ENCODE data around the gene SERPINA7. TPM values are rescaled to one million over a fixed set of nuclear protein-coding genes. Genes with fewer than 3 reads are reported as not detected.

Gene SERPINA7, protein sequence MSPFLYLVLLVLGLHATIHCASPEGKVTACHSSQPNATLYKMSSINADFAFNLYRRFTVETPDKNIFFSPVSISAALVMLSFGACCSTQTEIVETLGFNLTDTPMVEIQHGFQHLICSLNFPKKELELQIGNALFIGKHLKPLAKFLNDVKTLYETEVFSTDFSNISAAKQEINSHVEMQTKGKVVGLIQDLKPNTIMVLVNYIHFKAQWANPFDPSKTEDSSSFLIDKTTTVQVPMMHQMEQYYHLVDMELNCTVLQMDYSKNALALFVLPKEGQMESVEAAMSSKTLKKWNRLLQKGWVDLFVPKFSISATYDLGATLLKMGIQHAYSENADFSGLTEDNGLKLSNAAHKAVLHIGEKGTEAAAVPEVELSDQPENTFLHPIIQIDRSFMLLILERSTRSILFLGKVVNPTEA
- total RNA-seq (2013; cell fraction: nucleolus; rRNA removed): not detected in 2 replicates
- total RNA-seq (2014; rRNA removed) (not detected in 2 replicates), total RNA-seq (2014; rRNA removed; fragmentation: Illumina TruSeq; extraction: Trizol) (not detected in 2 replicates), total RNA-seq (2021) (not detected in 2 replicates), polyA plus RNA-seq (2011; rRNA removed) (not detected in 2 replicates), polyA plus RNA-seq (2014; fragmentation: Illumina TruSeq; extraction: Trizol) (not detected in 2 replicates), polyA plus RNA-seq (2014; fragmentation: Nextera tagmentation; extraction: Ambion mirVana) (not detected), polyA plus RNA-seq (2014; rRNA removed) (not detected in 2 replicates), polyA plus RNA-seq (2016; fragmentation: Nextera tagmentation; extraction: Ambion mirVana) (not detected), polyA minus RNA-seq (2011; rRNA and poly(A)+ RNA removed) (not detected in 2 replicates), Bru-seq, nascent RNA (percentile 15 among the genes with signal in this experiment), BruChase-seq, experiment 1, labeled RNA remaining after a 6-hour chase (percentile 19 among the genes with signal in this experiment), BruChase-seq, experiment 2, labeled RNA remaining after a 2-hour chase (percentile 11 among the genes with signal in this experiment)
- polyA plus RNA-seq (2011; ENCODE audit: low read depth): not detected
- not detected in 2 replicates for polyA plus RNA-seq (2011; cell fraction: cytosol; rRNA removed)
- not detected in 2 replicates for polyA plus RNA-seq (2011; cell fraction: nucleus; rRNA removed)
- not detected in 2 replicates for polyA plus RNA-seq (2012)
- polyA minus RNA-seq (2011; cell fraction: cytosol; rRNA and poly(A)+ RNA removed): not detected in 2 replicates
- polyA minus RNA-seq (2011; cell fraction: nucleus; rRNA and poly(A)+ RNA removed): not detected in 2 replicates
- long read RNA-seq, experiment 1: 0 reads
- long read RNA-seq, experiment 2: 0 reads

DNA sequence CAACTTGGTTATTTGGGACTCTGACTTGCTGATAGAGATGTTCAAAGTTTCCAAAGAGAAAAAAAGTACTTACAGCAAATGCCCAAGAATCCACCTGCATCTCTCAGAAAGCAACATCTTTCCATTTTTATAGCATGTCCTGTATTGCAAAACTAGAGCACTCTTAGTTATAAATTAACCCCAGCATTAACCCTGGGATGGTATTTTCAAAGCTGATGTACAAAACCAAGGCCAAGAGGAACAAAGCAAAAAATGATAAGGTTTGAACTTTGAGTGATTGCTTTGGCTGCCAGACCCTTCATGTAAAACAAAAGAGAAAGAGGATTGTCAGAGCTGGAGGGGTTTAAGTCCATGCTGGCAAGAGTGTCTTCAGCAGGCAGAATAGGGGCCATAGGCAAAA lies at the start of gene SERPINA7:
TSS of gene SERPINA7 (minus strand) at position 103 of the 400 bp plus-strand sequence. CDS start 1,669 bp downstream, outside the sequence.
- RAD21 ChIA-PET (ENCODE audit: unreplicated experiment): no interaction called here
- H3K4me1 ChIP-seq (ENCODE audit: control insufficient read depth, insufficient read depth, low read length): no peaks in the 10 kb centered on the region
- SMC1A ChIA-PET (ENCODE audit: uncharacterized antibody, unreplicated experiment): interaction anchor here (0.7 kb wide), 1 partner anchor 245 kb away, joined by 3 read pairs; no protein-coding TSS in a partner anchor
- H3K4me3 ChIP-seq: no peak within 1 kb of the TSS
- H3K4me2 ChIP-seq (ENCODE audit: control insufficient read depth, insufficient read depth): no peak within 1 kb of the TSS
- POLR2A ChIA-PET: no interaction called here
- in situ Hi-C loops (cut with MboI) (no loop called here), intact Hi-C loops (cut with micrococcal nuclease; ENCODE audit: unreplicated experiment) (loop anchor here (5.0 to 10.0 kb wide), 2 partner anchors 359 to 756 kb away; no protein-coding TSS in a partner anchor)
- FAIRE-seq (no peak), ATAC-seq (no peak), DNase-seq (ENCODE audit: low read depth, low spot score) (no peak)
- H3K27ac ChIP-seq (ENCODE audit: control insufficient read depth, insufficient read depth): no peak within 1 kb of the TSS
- H3K36me3 ChIP-seq (ENCODE audit: control insufficient read depth in 2 of 2, insufficient read depth in 2 of 2, low read length in 1 of 2): no peaks in the 10 kb centered on the region
- H3K9me3 ChIP-seq (replicated peaks; ENCODE audit: control insufficient read depth, insufficient read depth, low read length): no peaks in the 10 kb centered on the region
- BruUV-seq (replicated peaks): no TSS peak
- no peaks in the 10 kb centered on the region for H4K20me1 ChIP-seq (ENCODE audit: control insufficient read depth, insufficient read depth)
- H3K79me2 ChIP-seq (ENCODE audit: control insufficient read depth, insufficient read depth, low read length): no peaks in the 10 kb centered on the region
- no peak within 1 kb of the TSS for H3K9ac ChIP-seq (ENCODE audit: control insufficient read depth, insufficient read depth, low read length)
- CTCF ChIA-PET: no interaction called here
- H3K27me3 ChIP-seq (replicated peaks in 1 of 2; ENCODE audit: control insufficient read depth in 2 of 2, insufficient read depth in 2 of 2, low read length in 1 of 2): no peaks in the 10 kb centered on the region; a peak in 1 of 4 replicates
- TF ChIP-seq RAD51 (IDR thresholded peaks at IDR 0.05) (no peak), YBX1 (IDR thresholded peaks at IDR 0.05) (no peak), TAF1 (IDR thresholded peaks at IDR 0.05; ENCODE audit: borderline replicate concordance, low read depth, low read length) (no peak), GATAD2B (conservative IDR thresholded peaks at IDR 0.05; ENCODE audit: low read depth) (no peak)
- TF ChIP-seq, protein P1, sequence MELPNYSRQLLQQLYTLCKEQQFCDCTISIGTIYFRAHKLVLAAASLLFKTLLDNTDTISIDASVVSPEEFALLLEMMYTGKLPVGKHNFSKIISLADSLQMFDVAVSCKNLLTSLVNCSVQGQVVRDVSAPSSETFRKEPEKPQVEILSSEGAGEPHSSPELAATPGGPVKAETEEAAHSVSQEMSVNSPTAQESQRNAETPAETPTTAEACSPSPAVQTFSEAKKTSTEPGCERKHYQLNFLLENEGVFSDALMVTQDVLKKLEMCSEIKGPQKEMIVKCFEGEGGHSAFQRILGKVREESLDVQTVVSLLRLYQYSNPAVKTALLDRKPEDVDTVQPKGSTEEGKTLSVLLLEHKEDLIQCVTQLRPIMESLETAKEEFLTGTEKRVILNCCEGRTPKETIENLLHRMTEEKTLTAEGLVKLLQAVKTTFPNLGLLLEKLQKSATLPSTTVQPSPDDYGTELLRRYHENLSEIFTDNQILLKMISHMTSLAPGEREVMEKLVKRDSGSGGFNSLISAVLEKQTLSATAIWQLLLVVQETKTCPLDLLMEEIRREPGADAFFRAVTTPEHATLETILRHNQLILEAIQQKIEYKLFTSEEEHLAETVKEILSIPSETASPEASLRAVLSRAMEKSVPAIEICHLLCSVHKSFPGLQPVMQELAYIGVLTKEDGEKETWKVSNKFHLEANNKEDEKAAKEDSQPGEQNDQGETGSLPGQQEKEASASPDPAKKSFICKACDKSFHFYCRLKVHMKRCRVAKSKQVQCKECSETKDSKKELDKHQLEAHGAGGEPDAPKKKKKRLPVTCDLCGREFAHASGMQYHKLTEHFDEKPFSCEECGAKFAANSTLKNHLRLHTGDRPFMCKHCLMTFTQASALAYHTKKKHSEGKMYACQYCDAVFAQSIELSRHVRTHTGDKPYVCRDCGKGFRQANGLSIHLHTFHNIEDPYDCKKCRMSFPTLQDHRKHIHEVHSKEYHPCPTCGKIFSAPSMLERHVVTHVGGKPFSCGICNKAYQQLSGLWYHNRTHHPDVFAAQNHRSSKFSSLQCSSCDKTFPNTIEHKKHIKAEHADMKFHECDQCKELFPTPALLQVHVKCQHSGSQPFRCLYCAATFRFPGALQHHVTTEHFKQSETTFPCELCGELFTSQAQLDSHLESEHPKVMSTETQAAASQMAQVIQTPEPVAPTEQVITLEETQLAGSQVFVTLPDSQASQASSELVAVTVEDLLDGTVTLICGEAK (IDR thresholded peaks at IDR 0.05; ENCODE audit: borderline replicate concordance): no peak
- H2AFZ ChIP-seq (ENCODE audit: control insufficient read depth, low read depth, low read length): no peak within 1 kb of the TSS
